ENCODE measurements around the gene CDH4. TPM values are rescaled to one million over a fixed set of nuclear protein-coding genes. Genes with fewer than 3 reads are reported as not detected.

CDH4 gene
- total and polyA plus RNA-seq, 4 experiments from 2014 or later: 0.39 to 1.1 (median 0.41) TPM; not detected in 1

DNA sequence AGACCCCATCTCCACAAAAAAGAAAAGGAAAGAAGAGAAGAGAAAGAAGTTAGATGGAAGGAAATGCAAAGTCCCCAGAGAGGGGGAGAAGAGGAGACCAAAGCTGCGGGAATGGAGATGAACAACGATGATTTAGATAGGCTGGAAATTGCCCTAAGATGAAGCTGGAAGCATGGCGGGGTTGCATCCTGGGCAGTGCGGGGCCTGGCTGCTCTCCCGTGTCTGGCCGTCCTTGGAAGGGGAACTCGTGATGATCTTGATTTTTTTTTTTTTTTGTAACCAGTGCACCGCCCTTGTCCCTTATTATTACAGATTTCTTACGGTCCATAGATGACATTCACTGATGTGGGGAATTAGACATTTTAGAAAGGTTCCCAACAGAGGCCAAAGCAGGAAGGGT is 276.5 kb downstream of the CDH4 start:
- no peaks in the 10 kb centered on the region for H3K27me3 ChIP-seq (ENCODE audit: insufficient read depth, low read length)
- Mint-ChIP-seq H3K9me3 (peaks cover 0 to 3% (median 0%) of the 10 kb centered on the region in 8 donors), H3K36me3 (no peaks in the 10 kb centered on the region), H3K27ac (no peak overlapping the region), H3K4me3 (no peak overlapping the region), H3K4me1 (no peaks in the 10 kb centered on the region), H3K27me3 (peaks cover 0 to 2% of the 10 kb centered on the region in 2 donors)
- POLR2A ChIA-PET (ENCODE audit: partially characterized antibody): no interaction called here
- no peaks in the 10 kb centered on the region for H3K4me1 ChIP-seq (ENCODE audit: insufficient read depth, low read length)
- intact Hi-C loops (cut with micrococcal nuclease): no loop called here
- no peak overlapping the region for H3K4me3 ChIP-seq (ENCODE audit: low read length in 2 of 2)
- no peak overlapping the region for H3K27ac ChIP-seq (ENCODE audit: low read depth, low read length)
- CTCF ChIA-PET (ENCODE audit: partially characterized antibody): no interaction called here
- no peak for DNase-seq
- H3K9me3 ChIP-seq (ENCODE audit: control insufficient read depth in 1 of 2, low read length in 2 of 2): no peaks in the 10 kb centered on the region
- no peaks in the 10 kb centered on the region for H3K36me3 ChIP-seq (ENCODE audit: insufficient read depth, low read length)

DNA sequence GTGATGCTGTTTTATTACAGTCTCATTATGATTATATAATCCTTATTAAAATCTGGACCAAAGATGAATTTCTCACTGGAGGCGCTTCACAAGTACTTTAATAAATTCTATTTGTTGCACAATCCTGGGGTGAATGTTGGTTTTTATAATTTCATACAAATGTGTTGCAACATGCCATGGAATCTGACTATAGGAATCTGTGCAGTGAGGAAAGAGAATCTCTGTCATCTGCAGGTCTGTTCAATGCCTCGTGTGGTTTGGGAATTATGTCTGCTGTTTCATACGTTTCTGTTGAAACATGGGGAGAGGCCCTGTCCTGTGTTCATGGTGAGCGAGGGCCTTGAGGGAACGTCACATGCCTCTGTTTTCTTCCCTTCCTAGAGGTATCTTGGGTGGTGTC is 277.3 kb downstream of the CDH4 start:
- POLR2A ChIA-PET (ENCODE audit: partially characterized antibody): no interaction called here
- Mint-ChIP-seq H3K4me3 (no peak overlapping the region), H3K9me3 (peaks cover 0 to 3% (median 0%) of the 10 kb centered on the region in 8 donors), H3K27me3 (peaks cover 0 to 2% of the 10 kb centered on the region in 2 donors), H3K4me1 (no peaks in the 10 kb centered on the region), H3K36me3 (no peaks in the 10 kb centered on the region), H3K27ac (no peak overlapping the region)
- Histone ChIP-seq H3K9me3 (ENCODE audit: control insufficient read depth in 1 of 2, low read length in 2 of 2) (no peaks in the 10 kb centered on the region), H3K4me1 (ENCODE audit: insufficient read depth, low read length) (no peaks in the 10 kb centered on the region), H3K27ac (ENCODE audit: low read depth, low read length) (no peak overlapping the region), H3K27me3 (ENCODE audit: insufficient read depth, low read length) (no peaks in the 10 kb centered on the region), H3K4me3 (ENCODE audit: low read length in 2 of 2) (no peak overlapping the region), H3K36me3 (ENCODE audit: insufficient read depth, low read length) (no peaks in the 10 kb centered on the region)
- intact Hi-C loops (cut with micrococcal nuclease): no loop called here
- no peak for DNase-seq
- CTCF ChIA-PET (ENCODE audit: partially characterized antibody): no interaction called here

DNA sequence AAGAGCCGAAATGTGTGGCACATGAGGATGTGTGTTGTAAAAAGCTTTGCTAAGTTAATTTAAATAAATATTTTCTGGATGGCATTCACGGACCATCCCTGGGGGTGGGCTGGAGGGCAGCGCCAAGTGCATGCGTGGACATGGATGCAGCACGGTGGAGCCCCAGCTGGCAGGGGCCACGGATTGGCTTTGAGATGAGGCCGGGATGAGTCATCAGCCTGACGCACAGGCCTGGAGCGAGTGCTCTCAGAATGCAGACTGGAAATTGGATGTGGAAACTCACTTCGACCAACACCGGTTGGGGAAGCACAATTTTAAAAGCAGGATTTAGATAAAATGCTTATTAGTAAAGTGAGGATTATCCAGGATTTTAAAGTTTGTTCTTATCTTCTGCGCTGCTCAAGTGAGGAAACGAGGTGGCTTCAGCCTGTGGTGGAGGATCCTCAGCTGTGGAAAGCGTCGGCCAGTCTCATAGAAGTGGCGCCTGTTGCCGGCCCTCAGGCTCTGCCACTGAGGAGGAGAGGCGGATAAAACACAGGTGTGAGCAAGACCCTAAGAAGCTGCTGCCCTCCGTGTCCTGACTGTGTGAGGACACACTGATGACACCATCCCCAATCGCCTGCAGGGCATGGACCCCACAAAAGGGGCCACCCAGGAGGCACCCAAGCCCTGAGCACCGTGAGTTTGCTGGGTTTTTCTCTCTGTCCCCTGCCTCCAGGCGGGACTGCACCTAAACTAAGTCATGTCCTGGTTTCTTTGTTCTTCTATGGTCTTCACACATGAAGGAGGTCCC is 279.7 kb downstream of the CDH4 start:
- DNase-seq: no peak
- Histone ChIP-seq H3K36me3 (ENCODE audit: insufficient read depth, low read length) (no peaks in the 10 kb centered on the region), H3K4me1 (ENCODE audit: insufficient read depth, low read length) (no peaks in the 10 kb centered on the region), H3K27me3 (ENCODE audit: insufficient read depth, low read length) (no peaks in the 10 kb centered on the region), H3K4me3 (ENCODE audit: low read length in 2 of 2) (no peak overlapping the region), H3K9me3 (ENCODE audit: control insufficient read depth in 1 of 2, low read length in 2 of 2) (no peaks in the 10 kb centered on the region), H3K27ac (ENCODE audit: low read depth, low read length) (no peak overlapping the region)
- peaks cover 0 to 2% of the 10 kb centered on the region in 2 donors for H3K27me3 Mint-ChIP-seq
- no peaks in the 10 kb centered on the region for H3K4me1 Mint-ChIP-seq
- CTCF ChIA-PET (ENCODE audit: partially characterized antibody): no interaction called here
- H3K36me3 Mint-ChIP-seq: no peaks in the 10 kb centered on the region
- H3K27ac Mint-ChIP-seq: no peak overlapping the region
- no peak overlapping the region for H3K4me3 Mint-ChIP-seq
- intact Hi-C loops (cut with micrococcal nuclease): no loop called here
- H3K9me3 Mint-ChIP-seq: no peaks in the 10 kb centered on the region
- POLR2A ChIA-PET (ENCODE audit: partially characterized antibody): no interaction called here

DNA sequence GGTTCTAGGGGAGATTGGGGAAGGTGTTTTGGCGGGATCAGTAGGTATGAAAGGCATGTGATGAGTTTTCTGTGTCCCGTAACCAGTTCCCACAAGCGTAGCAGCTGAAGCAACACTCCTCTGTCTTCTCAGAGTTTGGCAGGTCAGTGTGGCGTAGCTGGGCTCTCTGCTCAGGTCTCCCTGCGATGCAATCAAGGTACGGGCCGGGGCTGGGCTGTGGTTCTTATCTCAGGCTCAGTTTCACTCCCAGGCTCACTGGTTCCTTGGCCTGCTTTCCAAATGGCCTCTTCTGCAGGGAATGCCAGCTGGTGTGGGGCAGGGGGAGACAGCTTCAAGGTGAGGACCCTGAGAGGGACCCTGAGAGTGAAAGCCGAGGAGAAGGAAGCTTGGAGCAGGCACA is 280.7 kb downstream of the CDH4 start:
- H3K9me3 Mint-ChIP-seq: peaks cover 0 to 2% (median 0%) of the 10 kb centered on the region in 8 donors
- H3K4me3 ChIP-seq (ENCODE audit: low read length in 2 of 2): no peak overlapping the region

DNA sequence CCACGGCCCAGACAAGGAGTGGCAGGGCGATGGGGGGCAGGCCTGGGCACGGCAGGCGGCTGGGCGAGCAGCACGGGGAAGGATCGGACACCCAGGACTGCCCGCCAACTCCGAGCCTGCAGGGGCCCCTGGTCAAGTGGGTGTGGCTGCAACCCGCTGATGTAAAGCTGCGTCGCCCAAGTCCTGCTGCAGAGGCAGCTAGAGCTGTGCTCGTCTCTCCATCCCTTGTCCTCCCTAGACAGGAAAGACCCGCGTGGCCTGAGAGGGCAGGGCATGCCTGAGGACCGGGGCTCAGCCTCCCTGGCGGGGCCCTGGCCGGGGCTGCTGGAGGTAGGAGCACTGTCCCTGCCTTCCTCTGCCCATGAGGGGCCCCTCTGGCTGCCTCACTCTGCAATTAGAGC is 281.2 kb downstream of the CDH4 start:
- Histone ChIP-seq H3K27me3 (ENCODE audit: insufficient read depth, low read length) (no peaks in the 10 kb centered on the region), H3K9me3 (ENCODE audit: control insufficient read depth in 1 of 2, low read length in 2 of 2) (no peaks in the 10 kb centered on the region), H3K4me3 (ENCODE audit: low read length in 2 of 2) (no peak overlapping the region), H3K27ac (ENCODE audit: low read depth, low read length) (no peak overlapping the region), H3K36me3 (ENCODE audit: insufficient read depth, low read length) (no peaks in the 10 kb centered on the region), H3K4me1 (ENCODE audit: insufficient read depth, low read length) (no peaks in the 10 kb centered on the region)
- POLR2A ChIA-PET (ENCODE audit: partially characterized antibody): no interaction called here
- Mint-ChIP-seq H3K27me3 (peaks cover 0 to 2% of the 10 kb centered on the region in 2 donors), H3K36me3 (no peaks in the 10 kb centered on the region), H3K9me3 (peaks cover 0 to 2% (median 0%) of the 10 kb centered on the region in 8 donors), H3K27ac (no peak overlapping the region), H3K4me3 (no peak overlapping the region), H3K4me1 (no peaks in the 10 kb centered on the region)
- intact Hi-C loops (cut with micrococcal nuclease): no loop called here
- CTCF ChIA-PET (ENCODE audit: partially characterized antibody): no interaction called here
- DNase-seq: no peak

More for the DNA sequence above, 280.7 kb downstream of the CDH4 start:
- Mint-ChIP-seq H3K4me1 (no peaks in the 10 kb centered on the region), H3K27ac (no peak overlapping the region), H3K27me3 (peaks cover 0 to 2% of the 10 kb centered on the region in 2 donors), H3K4me3 (no peak overlapping the region), H3K36me3 (no peaks in the 10 kb centered on the region)
- H3K9me3 ChIP-seq (ENCODE audit: control insufficient read depth in 1 of 2, low read length in 2 of 2): no peaks in the 10 kb centered on the region
- no peaks in the 10 kb centered on the region for H3K27me3 ChIP-seq (ENCODE audit: insufficient read depth, low read length)
- ChIA-PET POLR2A (ENCODE audit: partially characterized antibody) (no interaction called here), CTCF (ENCODE audit: partially characterized antibody) (no interaction called here)
- H3K4me1 ChIP-seq (ENCODE audit: insufficient read depth, low read length): no peaks in the 10 kb centered on the region
- DNase-seq: no peak
- no peaks in the 10 kb centered on the region for H3K36me3 ChIP-seq (ENCODE audit: insufficient read depth, low read length)
- intact Hi-C loops (cut with micrococcal nuclease): no loop called here
- no peak overlapping the region for H3K27ac ChIP-seq (ENCODE audit: low read depth, low read length)

DNA sequence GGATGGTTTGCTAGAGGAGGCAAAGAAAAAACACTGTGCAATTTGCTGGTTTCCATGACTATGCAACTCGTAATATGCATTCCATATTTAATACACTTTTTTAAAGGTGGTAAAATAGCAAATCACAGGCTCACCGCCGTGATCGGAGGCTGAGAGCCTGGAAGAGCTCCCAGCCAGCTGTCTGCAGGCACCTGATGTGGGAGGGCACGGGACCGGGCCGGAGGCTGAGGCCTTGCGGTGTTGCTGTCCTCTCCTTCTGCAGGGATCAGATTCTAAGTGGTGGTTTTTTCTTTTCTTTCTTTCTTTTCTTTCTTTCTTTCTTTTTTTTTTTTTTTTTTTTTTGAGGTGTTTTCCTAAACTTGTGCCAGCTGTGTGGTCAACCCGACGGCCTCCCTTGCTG is 282.3 kb downstream of the CDH4 start:
- Mint-ChIP-seq H3K27me3 (no peaks in the 10 kb centered on the region), H3K27ac (no peak overlapping the region), H3K36me3 (no peaks in the 10 kb centered on the region), H3K9me3 (peaks cover 0 to 4% (median 0%) of the 10 kb centered on the region in 8 donors), H3K4me3 (no peak overlapping the region), H3K4me1 (no peaks in the 10 kb centered on the region)
- Histone ChIP-seq H3K9me3 (ENCODE audit: control insufficient read depth in 1 of 2, low read length in 2 of 2) (no peaks in the 10 kb centered on the region), H3K27me3 (ENCODE audit: insufficient read depth, low read length) (no peaks in the 10 kb centered on the region), H3K36me3 (ENCODE audit: insufficient read depth, low read length) (no peaks in the 10 kb centered on the region), H3K4me1 (ENCODE audit: insufficient read depth, low read length) (no peaks in the 10 kb centered on the region), H3K4me3 (ENCODE audit: low read length in 2 of 2) (no peak overlapping the region), H3K27ac (ENCODE audit: low read depth, low read length) (no peak overlapping the region)
- CTCF ChIA-PET (ENCODE audit: partially characterized antibody): no interaction called here
- intact Hi-C loops (cut with micrococcal nuclease): no loop called here
- no peak for DNase-seq
- POLR2A ChIA-PET (ENCODE audit: partially characterized antibody): no interaction called here

DNA sequence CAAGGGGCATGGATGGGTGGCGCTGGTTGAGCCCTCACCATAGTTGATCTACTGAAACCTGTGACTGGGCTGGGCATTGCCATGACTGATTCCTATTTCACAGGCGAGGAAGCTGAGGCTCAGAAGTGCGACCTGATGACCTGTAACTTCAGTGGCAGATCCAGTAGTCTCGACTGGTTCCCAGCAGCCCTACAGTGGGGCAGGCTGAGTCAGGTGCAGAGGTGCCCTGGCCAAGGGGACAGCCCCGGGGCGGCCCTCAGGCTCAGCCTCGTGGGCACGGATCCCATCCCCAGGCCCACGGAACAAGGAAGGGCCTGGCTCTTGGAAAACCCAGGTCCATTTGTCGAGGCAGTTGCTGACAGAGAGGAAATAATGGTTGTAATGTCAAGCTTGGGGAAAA is 283.0 kb downstream of the CDH4 start:
- intact Hi-C loops (cut with micrococcal nuclease): no loop called here
- Mint-ChIP-seq H3K4me3 (no peak overlapping the region), H3K4me1 (no peaks in the 10 kb centered on the region), H3K36me3 (no peaks in the 10 kb centered on the region), H3K27me3 (no peaks in the 10 kb centered on the region), H3K9me3 (peaks cover 0 to 4% (median 0%) of the 10 kb centered on the region in 8 donors), H3K27ac (no peak overlapping the region)
- DNase-seq: no peak
- Histone ChIP-seq H3K36me3 (ENCODE audit: insufficient read depth, low read length) (no peaks in the 10 kb centered on the region), H3K4me1 (ENCODE audit: insufficient read depth, low read length) (no peaks in the 10 kb centered on the region), H3K27ac (ENCODE audit: low read depth, low read length) (no peak overlapping the region), H3K27me3 (ENCODE audit: insufficient read depth, low read length) (no peaks in the 10 kb centered on the region), H3K9me3 (ENCODE audit: control insufficient read depth in 1 of 2, low read length in 2 of 2) (no peaks in the 10 kb centered on the region), H3K4me3 (ENCODE audit: low read length in 2 of 2) (no peak overlapping the region)
- ChIA-PET POLR2A (ENCODE audit: partially characterized antibody) (no interaction called here), CTCF (ENCODE audit: partially characterized antibody) (no interaction called here)
